Neural progenitor cell (in vitro differentiated cells): Measurements from ENCODE around the gene DDX56. TPM values are rescaled to one million over a fixed set of nuclear protein-coding genes. Genes with fewer than 3 reads are reported as not detected.

Experiments used
- DNase-seq: peaks from one replicate; pipeline ENCODE4 v3.0.0-alpha.2; 2016; ENCODE audit warnings: low spot score
- H2AFZ ChIP-seq: fragments of 200-600 bp; sonication (generic); replicated peaks from 2 replicates; pipeline ENCODE4 v1.6.1; 2016; ENCODE audit warnings: antibody characterized with exemption
- H3F3A ChIP-seq: fragments of 200-600 bp; sonication (generic); 2 replicates; pipeline ENCODE4 v1.6.1; 2016; ENCODE audit warnings: antibody characterized with exemption, low read depth
- H3K27ac ChIP-seq: fragments of 200-600 bp; sonication (generic); 2 replicates; pipeline ENCODE4 v1.5.1; 2016; ENCODE audit warnings: mild to moderate bottlenecking
- H3K27me3 ChIP-seq: fragments of 200-600 bp; sonication (generic); 2 replicates; pipeline ENCODE4 v1.6.1; 2016; ENCODE audit warnings: mild to moderate bottlenecking, moderate library complexity
- H3K36me3 ChIP-seq: fragments of 200-600 bp; sonication (generic); 2 replicates; pipeline ENCODE4 v1.5.1; 2016
- H3K4me1 ChIP-seq: fragments of 200-600 bp; sonication (generic); 2 replicates; pipeline ENCODE4 v1.6.1; 2016; ENCODE audit warnings: mixed run types
- H3K4me2 ChIP-seq: fragments of 200-600 bp; sonication (generic); 2 replicates; pipeline ENCODE4 v1.6.1; 2016
- H3K4me3 ChIP-seq: fragments of 200-600 bp; sonication (generic); 2 replicates; pipeline ENCODE4 v1.5.1; 2016
- H3K79me2 ChIP-seq: fragments of 200-600 bp; sonication (generic); 2 replicates; pipeline ENCODE4 v1.6.1; 2016; ENCODE audit warnings: low read depth
- H3K9ac ChIP-seq: fragments of 200-600 bp; sonication (generic); 2 replicates; pipeline ENCODE4 v1.6.1; 2016
- H3K9me3 ChIP-seq: fragments of 200-600 bp; sonication (generic); 2 replicates; pipeline ENCODE4 v1.5.1; 2016; ENCODE audit warnings: low read depth
- H4K20me1 ChIP-seq: fragments of 200-600 bp; sonication (generic); 2 replicates; pipeline ENCODE4 v1.6.1; 2016; ENCODE audit warnings: low read depth
- H3K27ac Mint-ChIP-seq: 3 replicates; pipeline ENCODE4 v1.8.0; 2021; ENCODE audit warnings: mixed read lengths
- H3K27me3 Mint-ChIP-seq: 2 replicates; pipeline ENCODE4 v1.8.0; 2022; ENCODE audit warnings: low read depth, mild to moderate bottlenecking, inconsistent platforms, moderate library complexity, mixed read lengths; ENCODE audit not compliant: insufficient read depth
- H3K36me3 Mint-ChIP-seq: 3 replicates; pipeline ENCODE4 v1.8.0; 2021; ENCODE audit warnings: mixed read lengths
- H3K4me1 Mint-ChIP-seq: 3 replicates; pipeline ENCODE4 v1.8.0; 2021; ENCODE audit warnings: mixed read lengths
- H3K4me3 Mint-ChIP-seq: 3 replicates; pipeline ENCODE4 v1.8.0; 2021; ENCODE audit warnings: mild to moderate bottlenecking, moderate library complexity, mixed read lengths
- H3K9me3 Mint-ChIP-seq: 3 replicates; pipeline ENCODE4 v1.8.0; 2020; ENCODE audit warnings: mixed read lengths
- CTCF ChIP-seq: fragments of 200-600 bp; sonication (generic); IDR thresholded peaks from 2 replicates; pipeline ENCODE4 v1.5.1; 2017; ENCODE audit warnings: antibody characterized with exemption, mild to moderate bottlenecking
- EZH2 ChIP-seq: fragments of 200-600 bp; sonication (generic); IDR thresholded peaks from 2 replicates; pipeline ENCODE4 v1.6.1; 2017; ENCODE audit warnings: antibody characterized with exemption, mild to moderate bottlenecking, moderate library complexity
- EZH2phosphoT487 ChIP-seq: fragments of 200-600 bp; sonication (generic); IDR thresholded peaks from 2 replicates; pipeline ENCODE4 v1.6.1; 2017; ENCODE audit warnings: antibody characterized with exemption
- total RNA-seq: library from RNA; depleted of rRNA; stranded (reverse); fragments of >200 nt; gene quantifications from 2 replicates; pipeline ENCODE4 v1.2.3, GENCODE V29; 2015; ENCODE audit warnings: low replicate concordance

DDX56 gene
- total RNA-seq, 1 donor from 2014 or later: 67.5 TPM

DNA sequence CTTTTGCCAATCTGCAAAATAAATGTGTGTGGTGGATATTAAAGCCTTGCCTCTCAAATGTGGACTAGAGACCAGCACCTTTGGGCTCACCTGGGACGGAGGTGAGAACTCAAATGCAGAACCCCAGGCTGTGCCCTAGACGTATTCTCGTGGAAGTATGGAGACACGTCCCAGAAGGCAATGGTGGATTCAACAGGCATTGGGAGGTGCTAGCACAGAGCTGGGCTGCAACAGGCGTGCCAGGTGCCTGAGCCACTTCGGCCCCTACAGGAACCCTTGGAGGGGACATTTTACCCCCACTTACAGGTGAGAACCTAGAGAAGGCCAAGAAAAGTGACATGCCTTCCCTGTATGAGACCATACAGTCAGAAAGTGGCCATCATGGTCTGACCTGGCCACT is 12.2 kb downstream of the DDX56 start:
- H3K4me3 Mint-ChIP-seq: no peak overlapping the region
- DNase-seq: no peak

GRCh38 chr7:44559485-44559884 is 14.2 kb downstream of the DDX56 start:
- peaks cover 9% of the 10 kb centered on the region for H3K36me3 Mint-ChIP-seq
- TF ChIP-seq EZH2phosphoT487: no peak
- TF ChIP-seq EZH2: no peak
- no peak for TF ChIP-seq CTCF
- H3K4me2 ChIP-seq: no peak overlapping the region

More for the DNA sequence above, 12.2 kb downstream of the DDX56 start:
- Mint-ChIP-seq H3K4me1 (no peaks in the 10 kb centered on the region), H3K36me3 (peaks cover 12% of the 10 kb centered on the region), H3K27me3 (peaks cover 5% of the 10 kb centered on the region), H3K27ac (no peak overlapping the region), H3K9me3 (no peaks in the 10 kb centered on the region)
- Histone ChIP-seq H3K27me3 (no peaks in the 10 kb centered on the region), H3K4me1 (no peaks in the 10 kb centered on the region), H3K9ac (no peak overlapping the region), H3K4me3 (no peak overlapping the region), H2AFZ (no peak overlapping the region), H4K20me1 (no peaks in the 10 kb centered on the region), H3K36me3 (no peaks in the 10 kb centered on the region), H3K4me2 (no peak overlapping the region), H3K79me2 (no peaks in the 10 kb centered on the region), H3K27ac (no peak overlapping the region), H3K9me3 (no peaks in the 10 kb centered on the region), H3F3A (peaks cover 8% of the 10 kb centered on the region)
- no peak for TF ChIP-seq CTCF
- no peak for TF ChIP-seq EZH2phosphoT487
- no peak for TF ChIP-seq EZH2

DNA sequence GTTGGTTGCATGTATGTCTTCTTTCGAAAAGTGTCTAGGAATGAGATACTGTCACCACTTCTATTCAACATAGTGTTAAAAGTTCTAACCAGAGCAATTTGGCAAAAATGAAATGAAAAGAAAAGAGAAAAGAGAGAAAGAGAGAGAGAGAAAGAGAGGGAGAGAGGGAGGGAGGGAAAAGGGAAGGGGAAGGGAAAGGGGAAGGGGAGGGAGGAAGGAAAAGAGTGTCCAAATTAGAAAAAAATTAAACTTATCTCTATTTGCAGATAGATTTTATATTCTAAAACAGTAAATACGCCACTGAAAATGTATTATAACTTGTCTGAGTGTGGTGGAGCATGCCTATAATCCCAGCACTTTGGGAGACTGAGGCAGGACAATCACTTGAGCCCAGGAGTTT is 16.2 kb downstream of the DDX56 start:
- TF ChIP-seq EZH2phosphoT487 (no peak), EZH2 (no peak), CTCF (no peak)
- Histone ChIP-seq H2AFZ (no peak overlapping the region), H3F3A (no peaks in the 10 kb centered on the region), H3K27ac (no peak overlapping the region), H3K4me1 (no peaks in the 10 kb centered on the region), H3K4me2 (no peak overlapping the region), H3K27me3 (no peaks in the 10 kb centered on the region), H3K9me3 (no peaks in the 10 kb centered on the region), H3K9ac (peak overlapping the region; percentile 25), H3K36me3 (no peaks in the 10 kb centered on the region), H3K4me3 (no peak overlapping the region), H4K20me1 (no peaks in the 10 kb centered on the region), H3K79me2 (no peaks in the 10 kb centered on the region)
- peaks cover 8% of the 10 kb centered on the region for H3K27me3 Mint-ChIP-seq
- H3K36me3 Mint-ChIP-seq: no peaks in the 10 kb centered on the region
- H3K4me1 Mint-ChIP-seq: no peaks in the 10 kb centered on the region
- H3K4me3 Mint-ChIP-seq: no peak overlapping the region
- DNase-seq: no peak
- no peak overlapping the region for H3K27ac Mint-ChIP-seq
- H3K9me3 Mint-ChIP-seq: no peaks in the 10 kb centered on the region

More at GRCh38 chr7:44559485-44559884, 14.2 kb downstream of the DDX56 start:
- DNase-seq: no peak
- no peaks in the 10 kb centered on the region for H3F3A ChIP-seq
- H3K9ac ChIP-seq: no peak overlapping the region
- no peak overlapping the region for H2AFZ ChIP-seq
- no peaks in the 10 kb centered on the region for H3K4me1 Mint-ChIP-seq
- no peak overlapping the region for H3K4me3 ChIP-seq
- no peak overlapping the region for H3K27ac Mint-ChIP-seq
- H3K9me3 Mint-ChIP-seq: no peaks in the 10 kb centered on the region
- no peak overlapping the region for H3K27ac ChIP-seq
- no peak overlapping the region for H3K4me3 Mint-ChIP-seq
- no peaks in the 10 kb centered on the region for H3K9me3 ChIP-seq
- H3K36me3 ChIP-seq: no peaks in the 10 kb centered on the region
- no peaks in the 10 kb centered on the region for H3K27me3 ChIP-seq
- peaks cover 8% of the 10 kb centered on the region for H3K27me3 Mint-ChIP-seq
- no peaks in the 10 kb centered on the region for H4K20me1 ChIP-seq
- H3K79me2 ChIP-seq: no peaks in the 10 kb centered on the region
- H3K4me1 ChIP-seq: no peaks in the 10 kb centered on the region
